Muscle of back (tissue), 11 donors: ENCODE results near the gene LAMB4. TPM values are rescaled to one million over a fixed set of nuclear protein-coding genes. Genes with fewer than 3 reads are reported as not detected.
A peak's percentile ranks its signal among the peaks of the same experiment; 100 is the strongest.

Experiments
- DNase-seq, 3 donors: peaks; one replicate each; pipeline versions ENCODE4 v3.0.0 to v3.0.0-alpha.2; 2013
- polyA plus RNA-seq, 10 donors: library from polyadenylated mRNA; unstranded; fragments of 120-200 nt; gene quantifications; one replicate each; pipeline ENCODE4 v1.2.1, GENCODE V29; 2013; ENCODE audit not compliant: insufficient read length in 10 of 10

Gene LAMB4
- polyA plus RNA-seq, 10 donors = 0.10 to 7.7 (median 0.27) TPM

DNA sequence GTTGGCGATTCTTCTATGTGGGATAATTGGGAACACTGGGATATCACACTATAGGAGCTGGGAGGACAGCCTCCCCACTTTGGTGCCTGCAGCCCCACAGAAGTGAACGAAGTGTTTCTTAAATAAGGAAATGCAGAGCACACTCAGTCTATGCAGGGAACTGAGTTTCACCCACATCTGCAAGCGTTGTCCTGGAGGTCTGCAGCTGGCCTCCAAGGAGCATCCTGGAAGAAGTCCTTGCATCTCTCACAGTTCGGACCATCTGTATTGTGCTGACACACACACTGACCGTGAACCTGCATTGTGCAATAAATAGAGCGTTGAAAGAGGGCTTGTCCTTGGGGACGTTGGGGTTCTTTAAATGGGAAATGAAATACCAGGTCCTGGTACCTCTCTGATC, 25.8 kb downstream of the LAMB4 start:
- DNase-seq = peak in 1 of 3 donors; percentile 83

DNA sequence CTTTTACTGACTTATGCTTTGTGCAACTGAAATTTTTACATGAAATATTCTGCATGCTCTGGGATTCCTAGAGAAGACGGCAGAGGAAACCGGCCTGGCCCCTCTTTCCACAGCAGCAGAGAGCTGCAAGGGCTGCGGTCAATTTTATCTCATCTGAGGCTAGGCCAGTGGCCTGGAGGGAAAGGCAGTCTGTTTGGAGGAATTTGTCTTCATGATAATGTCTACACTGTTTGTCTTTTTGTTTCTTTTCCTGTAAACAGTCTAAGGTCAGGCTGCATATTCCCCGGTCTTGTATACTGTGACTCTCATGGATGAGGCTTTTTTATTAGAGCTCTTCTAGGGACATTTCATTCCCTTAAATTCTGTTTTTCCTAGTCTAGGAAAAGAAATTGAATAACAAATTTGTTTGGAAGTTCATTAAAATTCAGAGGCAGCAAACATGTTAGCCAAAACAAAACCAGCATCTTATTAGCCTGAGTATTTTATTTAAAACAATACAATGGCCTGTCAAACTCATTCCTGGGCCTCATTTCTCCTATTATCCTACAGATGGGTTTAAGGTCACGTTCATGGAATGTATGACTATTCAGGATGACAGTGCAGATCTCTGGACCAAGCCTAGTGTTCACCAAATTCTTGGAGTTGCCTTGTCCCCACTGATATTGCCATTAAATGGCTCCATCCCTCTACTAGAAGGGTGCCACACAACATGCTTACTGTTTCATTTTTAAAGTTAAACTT, 26.4 kb downstream of the LAMB4 start:
- no peak for DNase-seq

- DNase-seq = no peak
Observed at GRCh38 chr7:108102671-108103312, 27.4 kb downstream of the LAMB4 start.

DNA sequence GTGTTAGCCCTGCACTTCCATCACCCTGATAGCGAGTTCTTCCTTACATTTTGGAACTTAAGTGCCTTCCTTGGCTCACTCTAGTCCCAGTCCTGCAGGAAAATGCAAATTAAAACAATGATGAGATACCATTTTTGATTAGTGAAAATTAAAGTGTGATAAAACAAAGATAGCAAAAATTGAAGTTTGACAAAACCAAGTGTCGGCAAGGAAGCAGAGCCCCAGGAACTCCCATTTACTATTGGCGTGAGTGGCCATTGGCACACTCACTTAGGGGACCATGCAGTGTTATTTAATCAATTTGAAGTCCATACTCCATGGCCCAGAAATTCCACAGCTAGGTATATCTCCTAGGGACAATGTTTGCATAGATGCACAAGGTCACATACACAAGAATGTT, 28.4 kb downstream of the LAMB4 start:
- DNase-seq = no peak

DNA sequence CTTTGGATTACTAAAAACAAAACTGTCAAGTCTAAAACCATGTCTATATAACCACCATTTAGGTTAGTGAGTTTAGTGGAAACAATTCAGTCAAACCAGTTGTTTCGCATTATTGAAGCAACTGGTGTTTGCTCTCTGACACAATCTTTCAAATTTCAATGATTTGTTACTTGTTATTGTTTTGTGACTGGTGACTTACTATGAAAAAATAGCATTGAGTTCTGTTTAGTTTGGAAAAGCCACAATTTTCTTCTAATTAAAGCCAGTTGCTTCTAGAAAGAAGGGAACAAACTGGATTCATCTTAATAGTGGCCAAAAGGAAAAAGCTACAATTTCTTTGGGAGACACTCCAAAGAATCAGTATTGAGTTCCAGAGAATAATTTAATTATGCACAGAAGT, 30.4 kb downstream of the LAMB4 start:
- peak in 2 of 3 donors; percentile 51 to 64 for DNase-seq

DNA sequence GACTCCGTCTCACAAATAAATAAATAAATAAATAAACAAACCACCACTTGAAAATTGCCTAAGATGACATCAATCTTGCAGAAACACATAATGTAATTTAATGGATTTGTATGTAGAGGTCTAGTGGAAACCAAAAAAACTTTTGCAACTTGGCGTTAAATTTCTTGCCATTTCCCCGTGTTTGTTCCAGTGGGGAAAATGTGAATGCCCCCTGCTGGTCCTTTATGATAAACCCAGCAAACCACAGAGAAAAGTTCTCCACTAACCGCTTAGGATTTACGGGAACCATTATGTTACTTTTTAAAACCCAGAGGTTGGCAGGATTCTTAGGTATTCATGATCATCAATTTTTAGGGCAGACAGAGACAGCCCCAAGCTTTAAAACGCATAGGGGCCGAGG, 32.5 kb downstream of the LAMB4 start:
- DNase-seq = no peak

DNA sequence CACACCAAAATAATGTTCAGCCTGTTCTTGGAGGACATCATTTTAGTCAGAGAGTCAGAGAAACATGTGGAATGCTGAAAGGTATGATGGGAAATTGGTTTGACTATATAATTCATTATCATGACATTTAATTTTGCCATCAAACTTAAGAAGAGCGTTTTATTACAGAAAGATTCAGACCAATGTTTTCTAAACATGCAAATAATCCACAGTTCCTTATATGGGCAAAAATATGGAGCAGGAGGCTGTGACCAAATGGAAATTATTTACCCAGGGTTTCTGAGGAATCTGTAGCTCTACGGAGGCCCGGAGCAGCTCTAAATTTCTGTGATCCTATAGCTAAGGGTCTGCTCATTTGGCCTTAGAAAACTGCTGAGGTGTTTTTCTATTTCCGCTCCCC, 33.2 kb downstream of the LAMB4 start:
- no peak for DNase-seq

DNA sequence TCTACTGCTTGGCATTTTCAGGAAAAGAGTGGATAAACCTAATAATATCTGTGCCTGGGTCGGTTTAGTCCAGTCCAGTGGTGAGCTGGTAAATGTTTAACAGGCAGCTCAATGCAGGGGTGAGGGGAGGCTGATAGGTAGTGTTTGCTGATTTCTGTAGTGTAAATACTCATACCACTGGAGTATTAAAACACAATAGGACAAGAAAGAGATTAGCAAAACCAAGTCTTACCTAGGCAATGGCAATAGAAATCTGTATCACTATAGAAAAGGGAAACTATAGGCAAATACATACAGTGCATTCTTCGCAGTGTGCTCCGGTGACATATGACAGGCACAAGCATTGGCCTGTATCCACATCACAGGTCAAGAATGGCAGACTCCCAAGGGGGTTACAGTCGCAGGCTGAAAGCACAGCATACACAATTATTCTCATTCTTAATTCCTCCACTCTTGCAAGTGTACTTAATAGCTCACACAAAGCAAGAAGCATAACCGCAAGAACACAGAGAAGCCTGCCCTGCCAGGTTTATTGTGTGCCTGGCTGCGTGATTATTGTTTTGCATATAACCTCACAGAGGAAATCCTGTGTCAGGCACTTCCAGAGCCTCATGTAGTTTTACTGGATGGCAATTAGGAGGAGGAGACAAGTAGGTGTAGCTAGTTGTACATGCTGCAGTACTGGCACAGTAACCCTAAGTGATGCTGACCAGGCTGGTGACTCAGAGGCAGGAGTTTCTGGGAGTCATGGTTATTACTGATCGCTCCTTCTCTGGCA, 35.0 kb downstream of the LAMB4 start:
- DNase-seq = peak in 2 of 3 donors; percentile 56 to 78

- peak; percentile 60 to 90 (median 77) for DNase-seq
Observed at GRCh38 chr7:108094346-108094745, 35.8 kb downstream of the LAMB4 start.

DNA sequence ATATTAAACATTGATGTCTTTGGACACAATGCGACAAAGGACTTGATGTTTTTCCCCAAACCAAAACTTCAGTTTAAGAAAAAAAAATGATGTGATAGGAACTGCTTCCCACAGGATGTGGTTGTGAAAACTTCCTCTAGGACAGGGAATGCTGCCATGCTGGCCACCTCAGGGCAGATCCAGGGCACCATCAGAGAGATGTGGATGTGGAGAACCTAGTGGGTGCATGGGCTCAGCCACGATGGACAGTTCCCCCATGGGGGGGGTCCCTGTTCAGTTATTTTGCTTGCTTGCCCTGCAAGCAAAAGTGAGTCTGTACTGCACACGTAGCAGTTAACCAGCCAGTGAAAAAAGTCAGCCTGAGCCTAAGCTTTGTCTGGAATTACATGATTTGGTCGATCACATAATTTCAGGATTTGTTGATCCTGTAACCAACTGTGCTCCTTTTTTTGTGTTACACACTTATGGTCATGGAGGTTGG, 36.3 kb downstream of the LAMB4 start:
- peak in 1 of 3 donors; percentile 67 for DNase-seq

- peak in 2 of 3 donors; percentile 56 to 82 for DNase-seq
Observed at GRCh38 chr7:108093341-108093740, 36.8 kb downstream of the LAMB4 start.

- no peak for DNase-seq
Observed at GRCh38 chr7:108091461-108091831, 38.7 kb downstream of the LAMB4 start.

- no peak for DNase-seq
Observed at GRCh38 chr7:108090791-108091460, 39.2 kb downstream of the LAMB4 start.

DNA sequence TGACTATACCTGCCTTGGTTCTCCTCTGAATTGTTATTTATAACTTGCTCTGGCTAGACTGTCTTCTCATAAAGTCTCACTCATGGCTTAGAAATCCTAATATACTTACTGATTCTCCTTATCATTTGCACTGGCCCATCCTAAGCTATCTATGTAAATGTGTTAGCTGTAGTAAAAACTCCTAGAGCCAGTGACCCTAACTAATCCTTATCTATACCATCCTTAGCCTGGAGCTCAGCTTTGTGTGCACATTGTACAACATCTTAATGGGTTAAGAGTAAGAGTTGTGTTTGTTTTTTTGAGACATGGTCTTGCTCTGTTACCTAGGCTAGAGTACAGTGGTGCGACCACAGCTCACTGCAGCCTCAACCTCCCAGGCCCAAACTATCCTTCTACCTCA, 40.8 kb downstream of the LAMB4 start:
- no peak for DNase-seq

DNA sequence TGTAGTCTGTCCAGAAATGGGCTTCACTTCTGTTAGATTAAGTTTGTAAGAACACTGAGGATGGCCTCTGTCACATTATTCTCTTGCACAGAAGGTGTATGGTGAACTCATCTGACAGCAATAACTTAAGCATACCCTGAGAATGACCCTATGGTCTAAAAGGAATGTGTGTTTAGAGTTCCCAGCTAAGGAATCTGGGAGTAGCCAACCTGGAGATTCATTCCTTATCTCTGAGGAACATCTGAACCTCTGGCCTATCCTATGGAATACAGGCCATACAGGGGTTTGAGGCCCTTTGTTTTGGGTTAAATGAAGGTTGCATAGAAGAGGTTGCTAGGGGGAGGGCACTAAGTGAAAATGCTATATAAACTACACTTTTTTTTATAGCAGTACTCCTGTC, 41.4 kb downstream of the LAMB4 start:
- DNase-seq = no peak

DNA sequence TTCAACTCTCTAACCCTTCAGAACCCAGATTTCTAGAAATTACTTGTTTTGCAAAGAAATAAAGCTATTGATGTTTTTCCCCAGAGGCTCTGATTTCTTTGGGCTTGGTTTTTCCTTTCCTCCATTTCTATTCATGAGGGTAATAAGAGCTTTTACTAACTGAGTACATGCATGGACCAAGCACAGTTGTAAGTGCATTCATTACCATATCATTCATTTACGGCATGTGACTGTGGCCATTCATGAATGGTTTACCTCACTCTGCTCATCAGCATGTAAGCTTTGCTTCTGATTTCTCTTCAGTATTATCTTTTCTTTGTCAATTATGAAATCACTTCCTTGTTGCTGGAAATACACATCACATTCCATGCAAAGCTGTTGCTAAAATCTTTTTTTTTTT, 42.4 kb downstream of the LAMB4 start:
- no peak for DNase-seq

DNA sequence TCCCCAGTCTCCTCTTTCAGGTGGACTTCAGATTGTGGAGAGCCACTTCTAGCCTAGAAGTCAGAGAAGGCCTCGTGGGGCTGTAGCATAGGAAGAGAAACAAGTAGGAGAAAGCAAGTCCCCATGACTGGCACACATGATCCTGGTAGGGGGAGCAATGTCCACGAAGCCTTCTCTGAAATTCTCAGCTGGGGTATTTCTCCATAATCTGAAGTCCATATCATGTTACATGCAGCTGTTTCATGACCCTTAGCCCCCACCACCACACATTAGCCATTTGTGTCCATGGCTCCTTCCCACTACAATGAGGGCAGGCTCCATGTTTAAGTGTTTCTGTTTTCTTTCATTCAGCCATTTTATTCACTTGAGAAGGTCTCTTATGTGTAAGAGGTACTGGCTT, 43.2 kb downstream of the LAMB4 start:
- DNase-seq = no peak

DNA sequence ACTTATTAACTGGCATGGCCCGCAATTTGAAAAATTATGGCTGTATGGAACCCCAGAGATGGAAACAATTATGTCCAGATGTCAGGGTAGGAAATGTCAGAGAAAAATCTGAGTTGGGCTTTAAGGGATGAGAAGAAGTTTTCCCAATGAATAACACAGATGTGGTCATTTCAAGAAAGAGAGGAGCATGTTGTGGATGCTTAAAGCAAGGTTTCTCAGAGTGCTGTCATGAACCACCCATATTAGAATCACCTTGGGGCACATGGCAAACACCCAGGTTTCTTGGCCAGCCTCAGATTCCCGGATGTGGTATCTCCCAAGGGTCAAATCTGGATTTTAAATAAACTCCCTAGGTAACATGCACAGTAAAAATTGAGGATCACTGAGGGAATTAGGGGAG, 43.6 kb downstream of the LAMB4 start:
- no peak for DNase-seq

GRCh38 chr7:108083980-108084379, 46.2 kb downstream of the LAMB4 start:
- DNase-seq = no peak

- peak; percentile 81 to 95 (median 92) for DNase-seq
Observed at GRCh38 chr7:108079648-108080591, 50.2 kb downstream of the LAMB4 start.

DNA sequence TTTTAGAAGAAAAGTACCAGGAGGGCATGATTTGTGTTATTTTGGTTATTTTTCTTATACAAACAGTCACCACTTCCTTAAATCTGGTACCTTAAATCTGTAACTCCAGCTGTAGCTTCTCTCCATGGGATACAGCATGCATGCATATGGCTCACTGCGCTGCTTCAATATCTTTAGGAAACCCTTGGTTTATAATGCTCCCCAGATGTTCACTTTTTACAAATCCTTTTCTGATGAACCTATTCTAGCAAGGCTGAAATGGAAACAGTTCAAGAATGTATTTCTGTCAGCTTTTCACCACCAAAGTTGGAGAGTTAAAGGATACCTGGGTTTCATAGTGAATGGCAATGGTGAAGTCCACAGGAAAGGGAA, 50.9 kb downstream of the LAMB4 start:
- peak in 2 of 3 donors; percentile 63 to 70 for DNase-seq
